HG03439 (cell line): ENCODE measurements around the gene PAM.

Experiments used
- ATAC-seq: cut with Tn5 transposase; IDR thresholded peaks from one replicate; pipeline ENCODE4 v1.9.1; 2021; ENCODE audit warnings: mild to moderate bottlenecking, moderate library complexity; ENCODE audit not compliant: unreplicated experiment

Gene PAM

GRCh38 chr5:102927007-102927406, 171.9 kb downstream of the PAM start:
- ATAC-seq, result no peak

- ATAC-seq, result no peak
These were observed 175.1 kb downstream of the PAM start for GRCh38 chr5:102930244-102930643.

GRCh38 chr5:102931085-102931725, 176.1 kb downstream of the PAM start:
- ATAC-seq, result no peak

GRCh38 chr5:102932781-102933180, 177.7 kb downstream of the PAM start:
- ATAC-seq, result no peak

GRCh38 chr5:102933316-102933715, 178.2 kb downstream of the PAM start:
- no peak for ATAC-seq

- no peak for ATAC-seq
These were observed 178.8 kb downstream of the PAM start for GRCh38 chr5:102933721-102934459.

- no peak for ATAC-seq
These were observed 182.8 kb downstream of the PAM start for GRCh38 chr5:102937894-102938293.

GRCh38 chr5:102941111-102941510, 186.0 kb downstream of the PAM start:
- ATAC-seq, result no peak

- no peak for ATAC-seq
These were observed 191.3 kb downstream of the PAM start for GRCh38 chr5:102946414-102946813.

- ATAC-seq, result no peak
These were observed 191.9 kb downstream of the PAM start for GRCh38 chr5:102946971-102947370.

- ATAC-seq, result no peak
These were observed 200.4 kb downstream of the PAM start for GRCh38 chr5:102955488-102955887.

GRCh38 chr5:102956599-102956998, 201.5 kb downstream of the PAM start:
- no peak for ATAC-seq

- ATAC-seq, result no peak
These were observed 202.0 kb downstream of the PAM start for GRCh38 chr5:102957141-102957540.

- ATAC-seq, result no peak
These were observed 203.4 kb downstream of the PAM start for GRCh38 chr5:102958481-102959011.

GRCh38 chr5:102959055-102959454, 203.9 kb downstream of the PAM start:
- ATAC-seq, result no peak

- no peak for ATAC-seq
These were observed 206.6 kb downstream of the PAM start for GRCh38 chr5:102961671-102962070.

- no peak for ATAC-seq
These were observed 210.5 kb downstream of the PAM start for GRCh38 chr5:102965653-102966052.

GRCh38 chr5:102969641-102970040, 214.5 kb downstream of the PAM start:
- ATAC-seq, result no peak

GRCh38 chr5:102971676-102972293, 216.7 kb downstream of the PAM start:
- ATAC-seq, result no peak

- ATAC-seq, result no peak
These were observed 219.1 kb downstream of the PAM start for GRCh38 chr5:102974177-102974576.

GRCh38 chr5:102975045-102975444, 219.9 kb downstream of the PAM start:
- ATAC-seq, result no peak
